NCI-H460 (cell line): ENCODE measurements around the gene UBAP2. TPM values are rescaled to one million over a fixed set of nuclear protein-coding genes. Genes with fewer than 3 reads are reported as not detected.
"Not testable (repeated sequence)": the region's sequence is repeated elsewhere in the genome, so short reads cannot be mapped to it uniquely, and the experiment has no call there.

Source experiments
- DNase-seq: peaks from one replicate; pipeline ENCODE4 v3.0.0-alpha.2; 2016; ENCODE audit warnings: low read depth; ENCODE audit errors: extremely low read depth
- total RNA-seq: library from RNA; depleted of rRNA; stranded (reverse); fragments of >200 nt; shearing (Covaris generic); gene quantifications from 2 replicates; pipeline ENCODE4 v1.2.3, GENCODE V29; 2014

Gene UBAP2
- total RNA-seq, 1 experiment from 2014 or later = 12.7 TPM

DNA sequence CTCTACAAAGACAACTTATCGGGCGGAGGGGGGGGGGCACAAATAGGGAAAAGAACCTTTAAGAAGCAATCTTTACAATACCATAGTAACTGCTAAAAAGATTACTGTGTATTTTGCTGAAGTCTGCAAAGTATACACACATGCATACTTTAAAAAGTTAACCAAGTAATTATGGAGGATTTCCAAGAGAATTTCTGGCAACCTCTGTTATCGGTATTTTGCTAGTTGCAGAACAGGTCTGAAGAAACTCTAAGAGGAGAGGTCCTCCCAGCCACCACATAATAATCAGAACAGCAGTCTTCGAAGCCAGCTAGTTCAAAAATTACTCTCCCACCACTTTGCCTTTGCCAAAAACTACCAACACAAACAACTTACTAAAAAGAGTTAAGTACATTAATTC lies 56.1 kb downstream of the UBAP2 start:
- no peak for DNase-seq

DNA sequence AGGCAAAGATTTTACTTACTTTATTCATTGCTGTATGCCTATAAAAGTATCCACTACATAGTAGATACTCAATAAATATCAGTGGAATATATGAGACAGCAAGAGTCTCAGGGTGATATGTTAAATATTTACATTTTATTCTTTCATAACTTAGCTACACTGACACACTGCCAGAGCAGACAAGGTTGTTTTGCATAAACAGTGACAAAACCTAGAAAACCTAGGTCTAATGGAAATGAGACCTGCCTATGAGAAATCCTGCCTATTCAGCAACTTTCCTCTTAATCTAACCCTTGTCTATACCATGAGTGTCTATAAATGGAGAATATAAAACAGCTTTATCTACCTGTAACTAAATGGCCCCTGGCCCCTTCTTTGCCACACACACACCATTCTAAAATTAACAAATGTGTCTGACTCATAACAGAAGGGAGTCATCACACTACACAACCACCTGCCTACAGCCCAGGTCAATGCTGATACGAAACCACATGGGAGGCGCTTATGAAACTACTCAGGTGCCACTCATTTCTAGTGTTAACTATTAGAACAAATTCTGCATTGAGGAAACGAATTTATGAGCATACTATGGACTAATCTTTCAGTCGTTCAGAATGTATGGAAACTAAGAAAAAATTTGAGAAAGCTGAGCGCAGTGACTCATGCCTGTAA lies 60.3 kb downstream of the UBAP2 start:
- DNase-seq = no peak

DNA sequence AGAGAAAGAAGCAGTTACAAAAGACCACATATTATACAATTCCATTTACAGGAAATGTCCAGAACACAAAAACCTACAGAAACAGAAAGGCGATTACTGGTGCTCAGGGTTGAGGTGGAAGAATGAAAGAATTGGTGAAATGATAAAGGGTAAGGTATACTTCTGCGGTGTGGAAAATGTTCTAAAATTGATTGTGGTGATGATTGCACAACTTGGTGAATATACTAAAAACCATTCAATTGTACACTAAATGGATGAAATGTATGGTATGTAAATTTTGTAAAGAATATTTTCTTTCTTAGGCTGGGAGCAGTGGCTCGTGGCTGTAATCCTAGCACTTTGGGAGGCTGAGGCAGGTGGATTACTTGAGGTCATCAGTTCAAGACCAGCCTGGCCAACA lies 72.3 kb downstream of the UBAP2 start:
- no peak for DNase-seq

DNA sequence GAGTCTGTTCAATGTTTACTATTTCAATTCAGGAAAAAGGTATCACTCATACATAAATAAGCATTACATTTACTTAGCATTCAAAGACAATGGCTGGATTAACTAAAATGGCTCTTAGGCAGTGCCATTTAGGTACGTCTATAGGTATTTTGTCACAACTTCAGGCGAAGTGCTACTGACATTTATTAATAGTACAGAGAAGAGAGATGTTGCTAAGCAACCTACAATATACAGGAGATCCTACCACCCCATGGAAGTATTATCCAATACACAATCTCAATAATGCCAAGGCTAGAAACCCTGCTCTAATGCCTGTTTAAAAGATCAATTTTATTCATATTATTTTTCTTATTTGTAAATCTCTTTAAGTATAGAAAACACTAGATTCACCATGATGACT lies 76.0 kb downstream of the UBAP2 start:
- no peak for DNase-seq

DNA sequence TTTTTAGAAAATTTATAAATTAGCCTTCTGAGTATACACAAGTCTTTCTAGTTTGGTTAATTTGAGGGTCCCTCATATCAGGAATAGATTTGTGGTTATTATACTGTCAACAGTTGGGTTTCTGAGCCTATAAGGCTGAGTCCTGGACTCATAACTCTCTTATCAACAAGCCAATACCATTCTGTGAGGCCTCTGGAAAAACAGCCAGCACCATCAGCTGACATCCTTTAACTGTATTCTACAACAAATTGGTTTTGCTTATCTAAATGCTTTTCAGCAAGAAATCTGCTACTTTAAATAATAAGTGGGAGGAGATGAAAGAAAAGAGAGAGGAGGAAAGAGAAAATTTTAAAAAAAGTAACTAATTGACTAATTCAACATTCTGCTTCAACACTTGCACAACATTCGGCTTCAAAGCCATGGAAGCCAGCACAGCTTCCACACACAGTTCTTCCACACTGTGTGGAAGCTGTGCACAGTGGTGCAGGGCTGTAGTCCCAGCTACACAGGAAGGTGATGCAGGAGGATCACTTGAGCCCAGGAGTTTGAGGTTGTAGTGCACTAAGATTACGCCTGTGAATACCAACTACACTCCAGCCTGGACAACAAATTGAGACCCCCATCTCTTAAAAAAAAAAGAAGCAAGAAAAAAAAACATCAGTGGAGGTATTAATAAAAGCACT lies 84.5 kb downstream of the UBAP2 start:
- no peak for DNase-seq

DNA sequence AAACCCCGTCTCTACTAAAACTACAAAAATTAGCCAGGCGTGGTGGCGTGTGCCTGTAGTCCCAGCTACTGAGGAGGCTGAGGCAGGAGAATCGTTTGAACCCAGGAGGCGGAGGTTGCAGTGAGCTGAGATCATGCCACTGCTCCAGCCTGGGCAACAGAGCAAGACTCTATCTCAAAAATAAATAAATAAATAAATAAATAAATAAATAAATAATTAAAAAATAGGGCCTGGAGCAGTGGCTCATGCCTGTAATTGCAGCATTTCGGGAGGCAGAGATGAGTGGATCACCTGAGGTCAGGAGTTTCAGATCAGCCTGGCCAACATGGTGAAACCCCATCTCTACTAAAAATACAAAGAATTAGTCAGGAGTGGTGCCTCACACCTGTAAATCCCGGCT lies 86.2 kb downstream of the UBAP2 start:
- DNase-seq = not testable (repeated sequence)

DNA sequence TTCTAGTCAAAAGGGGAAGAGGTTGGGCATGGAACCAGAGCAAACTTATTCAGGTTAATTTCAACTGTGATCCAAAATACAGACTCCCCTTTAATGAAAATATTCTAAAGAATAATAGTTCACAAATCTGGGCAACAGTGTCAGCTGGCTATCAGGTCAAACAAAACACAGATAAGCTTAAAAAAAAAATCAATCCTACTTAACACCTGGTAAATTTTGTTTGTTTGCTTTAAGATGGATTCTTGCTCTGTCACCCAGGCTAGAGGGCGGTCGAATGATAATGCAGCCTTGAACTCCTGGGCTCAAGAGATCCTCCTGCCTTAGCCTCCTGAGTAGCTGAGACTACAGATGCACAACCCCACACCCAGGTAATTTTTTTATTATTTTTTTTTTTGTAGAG lies 89.0 kb downstream of the UBAP2 start:
- DNase-seq = no peak

DNA sequence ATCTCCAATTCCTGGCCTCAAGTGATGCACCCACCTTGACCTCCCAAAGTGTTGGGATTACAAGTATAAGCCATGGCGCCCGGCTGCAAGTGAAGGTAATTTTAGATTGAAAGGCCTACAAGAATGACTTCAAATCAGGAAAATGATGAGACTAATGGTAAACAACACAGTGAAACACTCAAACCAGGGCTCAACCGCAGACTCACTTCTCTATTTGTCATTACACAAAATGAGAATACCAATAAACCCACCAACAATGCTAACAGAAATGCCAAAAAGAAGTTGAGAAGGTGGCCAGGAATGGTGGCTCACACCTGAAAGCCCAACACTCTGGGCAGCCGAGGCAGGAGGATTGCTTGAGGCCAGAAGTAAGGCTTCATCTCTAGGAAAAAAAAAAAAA lies 92.1 kb downstream of the UBAP2 start:
- no peak for DNase-seq

DNA sequence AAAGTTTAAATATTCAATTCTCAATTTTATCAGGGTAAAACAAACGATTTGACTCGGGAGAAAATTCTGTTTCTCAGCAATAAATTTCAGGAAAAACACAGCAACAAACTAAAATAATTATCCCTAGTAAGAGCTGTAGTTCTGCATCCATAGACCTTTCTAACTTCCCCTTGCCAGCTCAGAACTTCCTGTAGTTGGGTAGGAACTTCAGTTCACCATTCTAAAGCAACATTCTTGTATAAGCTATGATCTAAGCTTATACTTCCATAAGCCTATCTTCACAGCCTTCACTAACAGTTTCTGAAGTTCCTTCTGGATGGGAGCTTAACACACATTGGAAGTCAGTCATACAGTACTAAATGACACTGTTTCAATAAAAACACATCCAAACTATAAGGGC lies 96.6 kb downstream of the UBAP2 start:
- DNase-seq = no peak

DNA sequence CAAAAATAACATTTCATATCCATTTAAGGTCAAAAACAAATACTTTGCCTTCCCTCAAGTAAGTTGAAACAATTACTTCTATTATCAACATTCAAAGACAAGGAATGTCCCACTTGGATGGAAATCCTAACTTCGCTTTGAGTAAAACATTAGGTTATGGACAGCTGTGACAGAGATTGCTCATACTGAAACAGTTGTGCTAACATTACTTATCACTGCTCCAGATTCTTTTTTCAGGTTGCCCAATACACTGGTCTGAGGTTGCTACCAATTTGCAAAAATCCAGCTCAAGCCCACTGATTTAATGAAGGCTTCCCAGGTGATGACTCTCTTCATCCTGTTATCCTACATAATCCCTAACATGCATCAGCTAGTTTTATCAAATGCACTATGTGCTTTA lies 98.3 kb downstream of the UBAP2 start:
- DNase-seq = no peak

DNA sequence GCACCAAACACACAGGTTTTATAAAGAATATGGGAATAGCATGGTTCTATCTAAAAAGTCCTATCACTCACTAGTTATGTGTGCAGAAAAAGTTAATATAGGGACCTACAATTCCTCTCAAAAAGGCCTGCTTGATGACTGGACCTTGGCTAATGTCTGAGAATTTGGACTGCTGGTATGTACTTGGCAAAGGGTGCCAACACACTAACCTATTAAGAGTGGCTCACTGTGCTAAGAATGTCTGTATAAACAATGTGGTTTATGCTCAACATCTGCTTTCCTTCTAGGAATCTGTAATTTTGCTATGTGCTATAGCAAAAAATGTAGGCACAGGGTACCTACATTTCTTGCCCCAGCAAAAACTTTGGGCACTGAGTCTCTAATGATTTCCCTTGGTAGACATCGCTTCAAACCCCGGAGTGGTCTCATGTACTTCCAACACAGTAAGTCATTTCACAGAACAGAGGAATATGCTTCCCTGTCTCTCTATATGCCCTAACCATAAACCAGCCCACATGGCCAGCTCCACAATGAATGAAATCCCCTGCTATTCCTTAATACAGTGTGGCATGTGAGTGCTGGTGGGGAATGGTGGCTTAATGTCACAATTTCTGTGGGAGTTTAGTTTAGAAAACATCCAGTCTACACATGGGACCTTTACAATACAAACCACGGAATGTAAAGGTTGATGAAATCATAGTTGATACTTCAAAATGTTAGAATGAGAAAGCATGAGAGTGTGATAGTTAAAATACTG lies 101.7 kb downstream of the UBAP2 start:
- no peak for DNase-seq

DNA sequence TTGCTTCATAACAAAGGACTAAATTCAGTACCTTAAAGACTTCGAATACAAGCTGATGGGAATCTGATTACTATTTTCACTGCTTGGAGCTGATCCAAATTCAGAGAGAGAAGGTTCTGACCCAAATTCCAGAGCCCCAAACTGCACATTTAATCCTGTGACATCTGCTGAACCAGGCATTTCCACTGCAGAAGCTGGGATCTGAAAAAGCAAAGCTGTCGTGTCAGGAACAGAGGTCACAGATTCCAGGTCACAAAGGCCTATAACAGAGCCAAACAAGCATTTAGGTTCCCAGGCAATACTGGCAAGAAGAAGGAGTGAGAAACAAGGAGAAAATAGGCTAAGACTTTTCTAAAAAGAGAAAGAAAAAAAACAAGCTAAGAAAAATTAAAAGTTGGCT lies 105.3 kb downstream of the UBAP2 start:
- no peak for DNase-seq

DNA sequence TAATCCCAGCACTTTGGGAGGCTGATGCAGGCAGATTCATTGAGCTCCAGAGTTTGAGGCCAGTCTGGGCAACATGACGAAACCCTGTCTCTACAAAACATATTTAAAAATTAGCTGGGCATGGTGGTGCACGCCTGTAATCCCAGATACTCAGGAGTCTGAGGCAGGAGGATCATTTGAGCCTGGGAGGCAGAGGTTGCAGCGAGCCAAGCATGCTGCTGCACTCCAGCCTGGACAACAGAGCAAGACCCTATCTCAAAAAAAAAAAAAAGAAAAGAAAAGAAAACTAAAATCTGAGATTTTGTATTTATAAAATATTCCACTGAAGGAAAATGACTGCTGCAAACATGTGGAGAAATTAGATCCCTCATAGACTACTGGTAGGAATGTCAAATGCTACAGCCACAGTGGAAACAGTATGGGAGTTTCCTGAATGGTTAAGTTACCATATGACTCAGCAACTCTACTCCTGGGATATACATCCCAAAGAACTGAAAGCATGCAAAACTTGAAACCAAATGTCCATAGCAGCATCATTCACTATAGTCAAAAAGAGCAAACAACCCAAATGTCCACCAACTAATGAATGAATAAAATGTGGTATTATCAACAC lies 106.1 kb downstream of the UBAP2 start:
- peak; percentile 46 for DNase-seq

DNA sequence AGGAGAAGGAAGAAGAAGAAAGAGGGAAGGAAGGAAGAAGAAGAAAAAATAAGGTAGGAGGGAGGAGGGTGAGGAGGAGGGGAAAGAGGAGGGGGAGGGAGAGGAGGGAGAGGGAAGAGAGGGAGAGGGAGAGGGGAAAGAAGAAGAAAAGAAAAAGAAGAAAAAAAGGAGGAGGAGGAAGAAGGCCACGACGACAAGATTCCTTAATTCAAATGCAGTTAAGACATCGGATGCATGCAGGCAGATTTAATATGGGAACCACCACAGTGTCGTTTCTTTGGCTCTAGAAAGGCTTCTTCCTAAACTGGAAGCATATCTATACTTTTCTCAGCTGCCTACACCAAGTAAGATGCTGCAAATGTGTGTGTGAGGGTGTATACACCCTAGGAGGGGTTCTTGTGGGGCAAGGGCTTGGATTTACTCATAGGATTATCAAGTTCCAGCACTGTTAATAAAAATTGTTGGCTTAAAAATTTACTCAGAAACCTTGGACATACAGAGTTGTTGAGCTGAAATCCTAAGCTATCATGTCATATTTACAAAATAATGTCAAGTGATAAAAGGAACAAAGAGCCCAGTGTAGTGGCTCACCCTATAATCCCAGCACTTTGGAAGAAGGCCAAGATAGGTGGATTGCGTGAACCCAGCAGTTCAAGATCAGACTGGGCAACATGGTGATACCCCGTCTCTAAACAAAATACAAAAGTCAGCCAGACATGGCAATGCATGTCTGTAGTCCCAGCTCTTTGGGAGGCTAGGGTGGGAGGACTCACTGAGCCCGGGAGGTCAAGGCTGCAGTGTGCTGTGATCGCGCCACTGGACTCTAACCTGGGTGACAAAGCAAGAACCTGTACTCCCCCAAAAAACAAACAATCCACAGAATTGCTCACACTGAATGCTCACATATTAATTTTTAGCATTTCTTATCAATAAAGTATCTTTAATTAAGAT lies 108.5 kb downstream of the UBAP2 start:
- DNase-seq = no peak

DNA sequence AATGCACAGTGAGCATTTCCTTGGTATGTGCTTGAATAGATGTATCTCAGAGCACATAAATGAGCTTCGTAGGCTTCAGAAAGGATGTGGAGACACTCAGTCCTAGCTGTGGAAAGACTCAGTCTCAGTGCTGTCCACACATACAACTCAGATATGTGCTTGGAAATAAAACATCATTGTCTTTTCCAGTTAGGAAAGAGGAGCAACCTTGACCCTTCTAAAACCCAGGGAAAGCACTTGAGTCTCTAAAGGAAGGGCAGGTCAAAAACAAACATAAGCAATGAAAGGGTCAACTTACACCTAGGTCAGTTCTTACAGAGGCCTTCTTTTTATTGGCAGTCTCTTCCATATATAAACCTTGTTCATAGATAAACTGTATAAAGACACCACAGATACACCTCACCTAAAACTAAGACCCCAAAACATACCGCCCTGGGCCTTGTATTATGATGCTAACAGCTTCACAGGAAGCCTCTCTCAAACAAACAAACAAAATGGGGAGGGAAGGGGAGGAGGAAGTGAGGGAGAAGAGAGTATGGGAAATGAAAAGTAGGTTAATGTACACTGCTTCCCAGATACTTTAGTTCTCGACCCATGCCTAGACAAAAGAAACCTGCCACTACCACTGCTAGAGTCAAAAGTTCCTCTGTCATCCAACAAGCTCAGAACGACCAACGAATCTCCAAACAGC lies 114.4 kb downstream of the UBAP2 start:
- no peak for DNase-seq

DNA sequence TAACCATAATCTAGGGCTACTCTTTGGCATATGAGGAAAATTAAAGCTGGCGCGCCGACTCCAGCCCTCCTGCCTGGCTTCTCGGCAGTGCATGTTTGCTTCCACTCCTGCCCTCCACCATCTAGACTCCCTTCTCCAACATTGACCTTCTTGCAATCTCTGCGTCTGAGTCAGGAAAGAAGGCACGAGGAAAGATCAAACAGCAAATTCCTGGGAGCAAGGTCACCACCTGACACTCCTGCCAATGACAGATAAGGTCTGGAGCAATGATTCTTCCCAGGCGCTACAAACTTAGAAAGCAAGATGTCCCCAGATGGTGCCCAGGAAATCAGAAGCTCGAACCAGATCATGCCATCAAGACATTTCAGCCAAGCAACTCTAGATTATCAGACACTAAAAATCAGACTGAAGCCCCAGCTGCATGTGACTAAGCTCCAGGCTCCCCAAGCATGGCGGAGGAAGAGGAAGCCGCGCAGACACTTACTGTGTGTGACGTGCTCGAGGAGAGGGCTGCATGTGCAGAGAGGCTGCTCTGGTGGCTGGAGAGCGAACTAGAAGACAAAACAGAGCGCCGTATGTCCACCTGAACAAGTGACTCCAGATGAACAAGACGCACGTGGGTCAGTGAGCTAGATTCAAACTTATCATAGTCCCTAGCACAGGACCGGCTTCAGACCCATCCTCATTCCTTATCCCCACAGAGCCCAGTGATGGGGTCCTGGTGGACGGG lies 116.4 kb downstream of the UBAP2 start:
- no peak for DNase-seq

DNA sequence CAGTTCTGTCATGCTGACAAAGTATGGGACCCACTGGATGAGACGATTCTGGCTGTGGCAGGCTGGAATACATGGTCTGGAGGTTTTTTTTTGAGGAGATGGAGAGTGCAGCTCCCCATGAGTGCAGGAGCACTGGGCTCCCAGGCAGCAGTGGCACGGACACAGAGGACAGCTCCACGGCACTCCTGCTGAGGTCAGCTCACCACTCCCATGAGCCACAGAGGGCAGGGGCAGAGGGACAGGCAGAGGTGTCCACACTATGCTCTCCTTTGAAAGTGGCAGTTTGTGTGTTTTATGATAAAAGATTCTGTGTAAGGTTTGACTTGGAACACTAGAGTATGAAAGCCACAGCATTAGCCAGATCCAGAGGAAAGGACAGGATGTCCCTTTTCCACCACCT lies 117.4 kb downstream of the UBAP2 start:
- no peak for DNase-seq

DNA sequence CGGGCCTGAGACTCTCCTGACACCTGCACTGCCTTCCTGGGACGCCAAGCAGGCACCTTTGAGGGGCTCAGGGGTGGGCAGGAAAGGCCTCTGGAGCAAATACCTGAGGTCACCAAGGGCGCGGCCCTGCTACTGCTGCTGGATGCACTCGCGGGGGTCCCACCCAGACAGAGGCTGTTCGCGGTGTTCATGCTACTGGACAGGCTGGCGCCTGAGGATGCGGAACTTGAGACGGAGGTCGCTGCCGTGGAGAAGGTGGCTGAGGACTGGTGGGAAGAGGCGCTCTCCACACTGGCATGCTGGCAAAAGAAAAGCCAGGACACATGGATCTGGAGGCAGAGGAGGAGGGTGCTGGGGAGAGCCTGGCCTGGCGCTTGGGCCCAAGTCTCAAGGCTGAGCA lies 121.0 kb downstream of the UBAP2 start:
- DNase-seq = no peak
